ENCODE measurements around the gene DDAH1.

- TF ChIP-seq, protein P1, sequence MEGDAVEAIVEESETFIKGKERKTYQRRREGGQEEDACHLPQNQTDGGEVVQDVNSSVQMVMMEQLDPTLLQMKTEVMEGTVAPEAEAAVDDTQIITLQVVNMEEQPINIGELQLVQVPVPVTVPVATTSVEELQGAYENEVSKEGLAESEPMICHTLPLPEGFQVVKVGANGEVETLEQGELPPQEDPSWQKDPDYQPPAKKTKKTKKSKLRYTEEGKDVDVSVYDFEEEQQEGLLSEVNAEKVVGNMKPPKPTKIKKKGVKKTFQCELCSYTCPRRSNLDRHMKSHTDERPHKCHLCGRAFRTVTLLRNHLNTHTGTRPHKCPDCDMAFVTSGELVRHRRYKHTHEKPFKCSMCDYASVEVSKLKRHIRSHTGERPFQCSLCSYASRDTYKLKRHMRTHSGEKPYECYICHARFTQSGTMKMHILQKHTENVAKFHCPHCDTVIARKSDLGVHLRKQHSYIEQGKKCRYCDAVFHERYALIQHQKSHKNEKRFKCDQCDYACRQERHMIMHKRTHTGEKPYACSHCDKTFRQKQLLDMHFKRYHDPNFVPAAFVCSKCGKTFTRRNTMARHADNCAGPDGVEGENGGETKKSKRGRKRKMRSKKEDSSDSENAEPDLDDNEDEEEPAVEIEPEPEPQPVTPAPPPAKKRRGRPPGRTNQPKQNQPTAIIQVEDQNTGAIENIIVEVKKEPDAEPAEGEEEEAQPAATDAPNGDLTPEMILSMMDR (IDR thresholded peaks at IDR 0.05; ENCODE audit: borderline replicate concordance, extremely low read depth, low read length, poor library complexity, severe bottlenecking): no peak
- no peak for TF ChIP-seq EZH2 (IDR thresholded peaks at IDR 0.05; ENCODE audit: borderline replicate concordance, low read depth, low read length, severe bottlenecking)
Observed at GRCh38 chr1:85356130-85356529, 108.8 kb downstream of the DDAH1 start.
